Measurements from ENCODE around the gene GPC5.

GPC5 gene

GRCh38 chr13:91632086-91632485 lies 233.7 kb downstream of the GPC5 start:
- H3K27ac Mint-ChIP-seq = no peak overlapping the region
- H3K9me3 Mint-ChIP-seq = no peaks in the 10 kb centered on the region
- H3K4me3 Mint-ChIP-seq = no peak overlapping the region
- H3K4me1 Mint-ChIP-seq (ENCODE audit: low read depth) = no peaks in the 10 kb centered on the region
- H3K36me3 Mint-ChIP-seq (ENCODE audit: low read depth) = no peaks in the 10 kb centered on the region
- no peaks in the 10 kb centered on the region for H3K27me3 Mint-ChIP-seq (ENCODE audit: low read depth)

- Mint-ChIP-seq H3K4me3 (no peak overlapping the region), H3K27ac (no peak overlapping the region), H3K9me3 (no peaks in the 10 kb centered on the region), H3K27me3 (ENCODE audit: low read depth) (no peaks in the 10 kb centered on the region), H3K4me1 (ENCODE audit: low read depth) (no peaks in the 10 kb centered on the region), H3K36me3 (ENCODE audit: low read depth) (no peaks in the 10 kb centered on the region)
Observed at GRCh38 chr13:91639330-91639729, 240.9 kb downstream of the GPC5 start.

- Mint-ChIP-seq H3K9me3 (no peaks in the 10 kb centered on the region), H3K4me1 (ENCODE audit: low read depth) (no peaks in the 10 kb centered on the region), H3K27ac (no peak overlapping the region), H3K4me3 (no peak overlapping the region), H3K36me3 (ENCODE audit: low read depth) (no peaks in the 10 kb centered on the region), H3K27me3 (ENCODE audit: low read depth) (no peaks in the 10 kb centered on the region)
Observed at GRCh38 chr13:91643394-91643793, 245.0 kb downstream of the GPC5 start.

GRCh38 chr13:91644806-91645205 lies 246.4 kb downstream of the GPC5 start:
- H3K9me3 Mint-ChIP-seq = no peaks in the 10 kb centered on the region
- H3K4me3 Mint-ChIP-seq = no peak overlapping the region
- no peak overlapping the region for H3K27ac Mint-ChIP-seq
- H3K36me3 Mint-ChIP-seq (ENCODE audit: low read depth) = no peaks in the 10 kb centered on the region
- H3K27me3 Mint-ChIP-seq (ENCODE audit: low read depth) = no peaks in the 10 kb centered on the region
- no peaks in the 10 kb centered on the region for H3K4me1 Mint-ChIP-seq (ENCODE audit: low read depth)

GRCh38 chr13:91647361-91647990 lies 249.1 kb downstream of the GPC5 start:
- Mint-ChIP-seq H3K27me3 (ENCODE audit: low read depth) (no peaks in the 10 kb centered on the region), H3K9me3 (no peaks in the 10 kb centered on the region), H3K4me1 (ENCODE audit: low read depth) (no peaks in the 10 kb centered on the region)

GRCh38 chr13:91648012-91648411 lies 249.6 kb downstream of the GPC5 start:
- Mint-ChIP-seq H3K27ac (no peak overlapping the region), H3K4me1 (ENCODE audit: low read depth) (no peaks in the 10 kb centered on the region), H3K36me3 (ENCODE audit: low read depth) (no peaks in the 10 kb centered on the region), H3K9me3 (no peaks in the 10 kb centered on the region), H3K27me3 (ENCODE audit: low read depth) (no peaks in the 10 kb centered on the region), H3K4me3 (no peak overlapping the region)

More at GRCh38 chr13:91647361-91647990, 249.1 kb downstream of the GPC5 start:
- H3K4me3 Mint-ChIP-seq = no peak overlapping the region
- H3K36me3 Mint-ChIP-seq (ENCODE audit: low read depth) = no peaks in the 10 kb centered on the region
- H3K27ac Mint-ChIP-seq = no peak overlapping the region

- H3K27me3 Mint-ChIP-seq (ENCODE audit: low read depth) = no peaks in the 10 kb centered on the region
- no peaks in the 10 kb centered on the region for H3K9me3 Mint-ChIP-seq
- no peaks in the 10 kb centered on the region for H3K4me1 Mint-ChIP-seq (ENCODE audit: low read depth)
- no peak overlapping the region for H3K4me3 Mint-ChIP-seq
- no peak overlapping the region for H3K27ac Mint-ChIP-seq
- no peaks in the 10 kb centered on the region for H3K36me3 Mint-ChIP-seq (ENCODE audit: low read depth)
Observed at GRCh38 chr13:91649456-91649855, 251.0 kb downstream of the GPC5 start.

- no peak overlapping the region for H3K27ac Mint-ChIP-seq
- H3K27me3 Mint-ChIP-seq (ENCODE audit: low read depth) = no peaks in the 10 kb centered on the region
- no peaks in the 10 kb centered on the region for H3K36me3 Mint-ChIP-seq (ENCODE audit: low read depth)
- no peaks in the 10 kb centered on the region for H3K4me1 Mint-ChIP-seq (ENCODE audit: low read depth)
- H3K4me3 Mint-ChIP-seq = no peak overlapping the region
- no peaks in the 10 kb centered on the region for H3K9me3 Mint-ChIP-seq
Observed at GRCh38 chr13:91652404-91653301, 254.2 kb downstream of the GPC5 start.

GRCh38 chr13:91655731-91656130 lies 257.3 kb downstream of the GPC5 start:
- Mint-ChIP-seq H3K9me3 (no peaks in the 10 kb centered on the region), H3K4me1 (ENCODE audit: low read depth) (no peaks in the 10 kb centered on the region), H3K36me3 (ENCODE audit: low read depth) (no peaks in the 10 kb centered on the region), H3K27ac (no peak overlapping the region), H3K4me3 (no peak overlapping the region), H3K27me3 (ENCODE audit: low read depth) (no peaks in the 10 kb centered on the region)

GRCh38 chr13:91657283-91657682 lies 258.9 kb downstream of the GPC5 start:
- Mint-ChIP-seq H3K4me1 (ENCODE audit: low read depth) (no peaks in the 10 kb centered on the region), H3K9me3 (no peaks in the 10 kb centered on the region), H3K27ac (no peak overlapping the region), H3K4me3 (no peak overlapping the region), H3K36me3 (ENCODE audit: low read depth) (no peaks in the 10 kb centered on the region), H3K27me3 (ENCODE audit: low read depth) (no peaks in the 10 kb centered on the region)

- Mint-ChIP-seq H3K4me3 (no peak overlapping the region), H3K4me1 (ENCODE audit: low read depth) (no peaks in the 10 kb centered on the region), H3K9me3 (no peaks in the 10 kb centered on the region), H3K27ac (no peak overlapping the region), H3K36me3 (ENCODE audit: low read depth) (no peaks in the 10 kb centered on the region), H3K27me3 (ENCODE audit: low read depth) (no peaks in the 10 kb centered on the region)
Observed at GRCh38 chr13:91659256-91660075, 261.0 kb downstream of the GPC5 start.

- Mint-ChIP-seq H3K36me3 (ENCODE audit: low read depth) (no peaks in the 10 kb centered on the region), H3K27ac (no peak overlapping the region), H3K4me1 (ENCODE audit: low read depth) (no peaks in the 10 kb centered on the region), H3K27me3 (ENCODE audit: low read depth) (no peaks in the 10 kb centered on the region), H3K4me3 (no peak overlapping the region), H3K9me3 (no peaks in the 10 kb centered on the region)
Observed at GRCh38 chr13:91660076-91660415, 261.6 kb downstream of the GPC5 start.

- no peak overlapping the region for H3K4me3 Mint-ChIP-seq
- H3K9me3 Mint-ChIP-seq = no peaks in the 10 kb centered on the region
- H3K27me3 Mint-ChIP-seq (ENCODE audit: low read depth) = no peaks in the 10 kb centered on the region
- no peaks in the 10 kb centered on the region for H3K36me3 Mint-ChIP-seq (ENCODE audit: low read depth)
- H3K27ac Mint-ChIP-seq = no peak overlapping the region
- H3K4me1 Mint-ChIP-seq (ENCODE audit: low read depth) = no peaks in the 10 kb centered on the region
Observed at GRCh38 chr13:91661692-91662490, 263.5 kb downstream of the GPC5 start.

GRCh38 chr13:91664039-91664438 lies 265.6 kb downstream of the GPC5 start:
- no peaks in the 10 kb centered on the region for H3K9me3 Mint-ChIP-seq
- H3K27me3 Mint-ChIP-seq (ENCODE audit: low read depth) = no peaks in the 10 kb centered on the region
- no peak overlapping the region for H3K4me3 Mint-ChIP-seq
- no peaks in the 10 kb centered on the region for H3K36me3 Mint-ChIP-seq (ENCODE audit: low read depth)
- no peaks in the 10 kb centered on the region for H3K4me1 Mint-ChIP-seq (ENCODE audit: low read depth)
- H3K27ac Mint-ChIP-seq = no peak overlapping the region
